ENCODE results near the gene DGKQ. TPM values are rescaled to one million over a fixed set of nuclear protein-coding genes. Genes with fewer than 3 reads are reported as not detected.
A peak's percentile ranks its signal among the peaks of the same experiment; 100 is the strongest.

DGKQ gene
- total RNA-seq, 2 experiments from 2014 or later: 17.6 to 19.2 TPM

- Histone ChIP-seq H3K27ac (ENCODE audit: low read depth in 1 of 2, low read length in 2 of 2) (no peak overlapping the region), H3K4me3 (ENCODE audit: low read length) (no peak overlapping the region), H3K9me3 (ENCODE audit: control insufficient read depth in 1 of 2, insufficient read depth in 1 of 2, low read length in 2 of 2) (no peaks in the 10 kb centered on the region), H3K27me3 (ENCODE audit: control insufficient read depth in 1 of 2, insufficient read depth in 2 of 2, low read length in 2 of 2) (no peaks in the 10 kb centered on the region), H3K4me1 (ENCODE audit: insufficient read depth, low read length) (peaks cover 25% of the 10 kb centered on the region), H3K36me3 (ENCODE audit: insufficient read depth, low read length) (no peaks in the 10 kb centered on the region)
- ATAC-seq (ENCODE audit: poor library complexity): no peak
- intact Hi-C loops (cut with DNase I, micrococcal nuclease): no loop called here
- H3K4me3 Mint-ChIP-seq: no peak overlapping the region
- H3K27ac Mint-ChIP-seq: no peak overlapping the region
- ChIA-PET POLR2A (no interaction called here), CTCF (no interaction called here)
- peaks cover under 1% of the 10 kb centered on the region for H3K36me3 Mint-ChIP-seq (ENCODE audit: low read depth)
- DNase-seq: no peak
- no peak for TF ChIP-seq CTCF (IDR thresholded peaks at IDR 0.05)
- peaks cover under 1% of the 10 kb centered on the region for H3K27me3 Mint-ChIP-seq
- H3K4me1 Mint-ChIP-seq (ENCODE audit: low read depth): peaks cover 7% of the 10 kb centered on the region
- no peaks in the 10 kb centered on the region for H3K9me3 Mint-ChIP-seq
Measured at GRCh38 chr4:1015746-1016145, 42.4 kb upstream of the DGKQ start.

- peaks cover 29% of the 10 kb centered on the region for H3K4me1 ChIP-seq (ENCODE audit: insufficient read depth, low read length)
- ChIA-PET CTCF (no interaction called here), POLR2A (no interaction called here)
- no peak for TF ChIP-seq CTCF (IDR thresholded peaks at IDR 0.05)
- no peak overlapping the region for H3K27ac ChIP-seq (ENCODE audit: low read depth in 1 of 2, low read length in 2 of 2)
- H3K27ac Mint-ChIP-seq: no peak overlapping the region
- H3K27me3 ChIP-seq (ENCODE audit: control insufficient read depth in 1 of 2, insufficient read depth in 2 of 2, low read length in 2 of 2): no peaks in the 10 kb centered on the region
- peaks cover 6% of the 10 kb centered on the region for H3K27me3 Mint-ChIP-seq
- H3K4me3 Mint-ChIP-seq: no peak overlapping the region
- peaks cover 5% of the 10 kb centered on the region for H3K36me3 Mint-ChIP-seq (ENCODE audit: low read depth)
- DNase-seq (no peak), ATAC-seq (ENCODE audit: poor library complexity) (no peak)
- intact Hi-C loops (cut with DNase I, micrococcal nuclease): no loop called here
- H3K36me3 ChIP-seq (ENCODE audit: insufficient read depth, low read length): no peaks in the 10 kb centered on the region
- H3K4me3 ChIP-seq (ENCODE audit: low read length): no peak overlapping the region
- H3K9me3 ChIP-seq (ENCODE audit: control insufficient read depth in 1 of 2, insufficient read depth in 1 of 2, low read length in 2 of 2): no peaks in the 10 kb centered on the region
- no peaks in the 10 kb centered on the region for H3K9me3 Mint-ChIP-seq
- peaks cover 12% of the 10 kb centered on the region for H3K4me1 Mint-ChIP-seq (ENCODE audit: low read depth)
Measured at GRCh38 chr4:1015179-1015578, 41.8 kb upstream of the DGKQ start.

- Mint-ChIP-seq H3K27ac (no peak overlapping the region), H3K36me3 (ENCODE audit: low read depth) (peaks cover 5% of the 10 kb centered on the region), H3K27me3 (peaks cover 6% of the 10 kb centered on the region), H3K9me3 (no peaks in the 10 kb centered on the region), H3K4me3 (peak overlapping the region; percentile 81), H3K4me1 (ENCODE audit: low read depth) (peaks cover 7% of the 10 kb centered on the region)
- no peak for DNase-seq
- ChIA-PET CTCF (no interaction called here), POLR2A (no interaction called here)
- H3K4me1 ChIP-seq (ENCODE audit: insufficient read depth, low read length): peaks cover 25% of the 10 kb centered on the region
- H3K4me3 ChIP-seq (ENCODE audit: low read length): no peak overlapping the region
- H3K9me3 ChIP-seq (ENCODE audit: control insufficient read depth in 1 of 2, insufficient read depth in 1 of 2, low read length in 2 of 2): no peaks in the 10 kb centered on the region
- intact Hi-C loops (cut with DNase I, micrococcal nuclease): loop anchor here (5.0 kb wide), 5 partner anchors 38 to 333 kb away; partner anchors contain the start of genes UVSSA (in 2 of the 2), GAK (in 1 of the 2) and TMEM175 (in 1 of the 2)
- no peak overlapping the region for H3K27ac ChIP-seq (ENCODE audit: low read depth in 1 of 2, low read length in 2 of 2)
- no peaks in the 10 kb centered on the region for H3K36me3 ChIP-seq (ENCODE audit: insufficient read depth, low read length)
- ATAC-seq (ENCODE audit: poor library complexity): no peak
- no peaks in the 10 kb centered on the region for H3K27me3 ChIP-seq (ENCODE audit: control insufficient read depth in 1 of 2, insufficient read depth in 2 of 2, low read length in 2 of 2)
- no peak for TF ChIP-seq CTCF (IDR thresholded peaks at IDR 0.05)
Measured at GRCh38 chr4:1014291-1015167, 41.2 kb upstream of the DGKQ start.
